ENCODE data around the gene LRRC25.
"Not testable (repeated sequence)": the region's sequence is repeated elsewhere in the genome, so short reads cannot be mapped to it uniquely, and the experiment has no call there.

LRRC25 gene

DNA sequence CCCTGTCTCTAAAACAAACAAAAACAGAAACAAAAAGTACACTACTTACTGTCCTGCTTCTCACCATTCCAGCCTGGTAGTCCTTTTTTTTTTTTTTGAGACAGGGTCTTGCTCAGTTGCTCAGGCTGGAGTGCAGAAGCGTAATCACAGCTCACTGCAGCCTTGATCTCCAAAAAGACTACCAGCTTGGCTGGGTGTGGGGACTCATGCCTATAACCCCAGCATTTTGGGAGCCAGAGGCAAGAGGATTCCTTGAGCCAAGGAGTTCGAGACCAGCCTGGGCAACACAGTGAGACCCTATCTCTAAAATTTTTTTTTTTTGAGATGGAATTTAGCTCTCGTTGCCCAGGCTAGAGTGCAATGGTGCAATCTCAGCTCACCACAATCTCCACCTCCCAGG lies 16.6 kb downstream of the LRRC25 start:
- no peak for DNase-seq (ENCODE audit: low read depth in 1 of 2, low spot score in 1 of 2)

DNA sequence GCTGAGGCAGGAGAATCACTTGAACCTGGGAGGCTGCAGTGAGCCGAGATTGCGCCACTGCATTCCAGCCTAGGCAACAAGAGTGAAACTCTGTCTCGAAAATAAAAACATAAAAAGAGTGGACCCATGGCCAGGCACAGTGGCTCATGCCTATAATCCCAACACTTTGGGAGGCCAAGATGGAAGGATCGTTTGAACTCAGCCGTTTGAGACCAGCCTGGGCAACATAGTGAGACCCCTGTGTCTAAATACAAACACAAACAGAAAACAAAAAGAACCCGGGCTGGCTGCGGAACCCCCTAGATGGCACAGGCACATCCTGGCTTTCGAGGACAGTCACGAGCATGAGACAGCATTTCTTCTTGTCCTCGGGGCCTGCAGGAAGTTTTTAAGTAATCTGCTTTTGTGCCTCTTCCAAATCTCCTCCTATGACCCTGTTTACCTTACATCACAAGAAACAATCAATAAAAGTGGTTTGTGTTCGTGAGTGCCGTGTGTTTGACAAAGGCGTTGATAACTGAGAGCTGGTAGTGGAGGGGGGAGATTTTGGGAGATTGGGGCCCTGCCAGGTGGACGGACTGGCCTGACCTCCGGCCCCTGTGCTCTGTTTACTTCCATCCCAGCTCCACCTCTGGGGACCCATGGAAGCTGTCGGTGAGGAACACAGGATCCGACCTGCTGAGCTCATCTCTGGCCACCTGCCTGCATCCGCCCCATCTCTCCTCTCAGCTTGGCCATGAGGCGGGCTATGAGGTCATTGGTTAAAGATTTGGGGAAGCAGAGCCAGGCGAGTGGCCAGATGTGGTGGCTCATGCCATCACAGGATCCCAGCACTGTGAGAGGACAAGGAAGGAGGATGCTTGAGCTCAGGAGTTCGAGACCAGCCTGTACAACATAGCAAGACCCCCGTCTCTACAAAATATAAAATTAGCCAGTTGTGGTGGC lies 17.3 kb downstream of the LRRC25 start:
- no peak for DNase-seq (ENCODE audit: low read depth in 1 of 2, low spot score in 1 of 2)

DNA sequence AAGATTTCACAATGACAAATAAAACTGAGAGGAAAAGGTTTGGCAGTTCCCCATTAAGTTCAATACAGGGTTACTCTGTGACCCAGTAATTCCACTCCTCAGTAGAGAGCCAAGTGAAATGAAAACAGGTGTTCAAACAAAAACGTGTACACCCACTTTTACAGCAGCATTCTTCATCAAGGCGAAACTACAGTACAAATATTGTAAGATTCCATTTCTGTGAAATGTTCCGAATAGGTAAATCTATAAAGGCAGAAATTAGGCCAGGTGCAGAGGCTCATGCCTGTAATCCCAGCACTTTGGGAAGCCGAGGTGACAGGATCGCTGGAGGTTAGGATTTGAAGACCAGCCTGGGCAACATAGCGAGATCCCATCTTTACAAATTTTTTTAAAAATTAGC lies 20.4 kb downstream of the LRRC25 start:
- DNase-seq (ENCODE audit: low read depth in 1 of 2, low spot score in 1 of 2) = no peak

DNA sequence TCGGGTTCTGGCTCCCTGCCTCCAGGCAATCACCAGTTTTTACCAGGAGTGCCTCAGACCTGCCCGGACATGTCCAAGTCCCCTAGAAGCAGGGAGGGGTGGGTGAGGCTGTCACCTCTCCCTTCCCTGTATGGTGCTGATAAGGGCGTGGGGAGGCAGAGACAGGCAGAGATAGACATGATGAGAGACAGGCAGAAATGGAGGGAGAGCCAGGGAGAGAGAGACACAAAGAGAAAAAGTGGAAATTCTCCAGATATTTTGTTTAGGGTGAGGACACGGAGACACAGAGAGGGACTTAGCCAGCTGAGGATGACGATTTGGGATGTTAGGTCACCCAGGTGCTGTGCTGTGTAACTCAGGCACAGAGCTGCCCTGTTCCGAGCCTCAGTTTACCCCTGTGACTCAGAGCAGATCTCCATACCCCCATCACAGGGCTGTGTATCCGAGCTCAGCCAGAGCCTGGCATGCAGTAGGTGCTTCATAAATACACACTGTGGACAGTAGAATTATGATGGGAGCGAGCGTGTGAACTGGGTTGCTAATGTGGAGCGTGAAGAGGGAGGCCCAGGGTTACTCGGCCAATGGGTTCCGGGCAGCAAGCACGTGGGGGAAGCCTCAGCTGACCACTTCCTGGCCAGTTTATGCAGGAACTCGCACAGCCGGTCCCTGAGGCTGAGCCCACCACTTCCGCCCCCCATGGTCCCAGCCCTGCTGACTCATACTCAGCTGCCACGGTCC lies 23.4 kb downstream of the LRRC25 start:
- peak in 1 of 2 donors; percentile 5 for DNase-seq (ENCODE audit: low read depth in 1 of 2, low spot score in 1 of 2)

DNA sequence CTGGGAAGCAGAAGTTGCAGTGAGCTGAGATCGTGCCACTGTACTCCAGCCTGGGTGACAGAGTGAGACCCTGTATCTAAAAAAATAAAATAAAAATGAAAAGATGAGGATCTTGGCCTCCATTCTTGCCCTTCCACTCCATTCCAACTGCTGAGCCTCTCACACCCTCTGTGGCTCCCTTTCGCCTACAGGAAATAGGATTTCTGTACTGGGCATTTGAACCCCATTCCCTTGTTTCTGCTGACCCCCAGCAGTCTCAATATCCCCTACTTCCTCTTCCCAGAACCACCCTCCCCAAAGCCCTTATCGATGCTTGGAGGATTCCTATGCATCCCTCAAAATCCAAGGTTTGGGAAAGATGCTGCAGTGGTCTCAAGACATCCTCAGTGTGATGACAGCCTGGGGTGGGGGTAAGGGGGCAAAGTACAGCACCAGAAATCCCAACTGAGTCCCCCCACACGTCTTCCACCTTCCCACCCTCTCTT lies 24.0 kb downstream of the LRRC25 start:
- DNase-seq (ENCODE audit: low read depth in 1 of 2, low spot score in 1 of 2) = no peak

DNA sequence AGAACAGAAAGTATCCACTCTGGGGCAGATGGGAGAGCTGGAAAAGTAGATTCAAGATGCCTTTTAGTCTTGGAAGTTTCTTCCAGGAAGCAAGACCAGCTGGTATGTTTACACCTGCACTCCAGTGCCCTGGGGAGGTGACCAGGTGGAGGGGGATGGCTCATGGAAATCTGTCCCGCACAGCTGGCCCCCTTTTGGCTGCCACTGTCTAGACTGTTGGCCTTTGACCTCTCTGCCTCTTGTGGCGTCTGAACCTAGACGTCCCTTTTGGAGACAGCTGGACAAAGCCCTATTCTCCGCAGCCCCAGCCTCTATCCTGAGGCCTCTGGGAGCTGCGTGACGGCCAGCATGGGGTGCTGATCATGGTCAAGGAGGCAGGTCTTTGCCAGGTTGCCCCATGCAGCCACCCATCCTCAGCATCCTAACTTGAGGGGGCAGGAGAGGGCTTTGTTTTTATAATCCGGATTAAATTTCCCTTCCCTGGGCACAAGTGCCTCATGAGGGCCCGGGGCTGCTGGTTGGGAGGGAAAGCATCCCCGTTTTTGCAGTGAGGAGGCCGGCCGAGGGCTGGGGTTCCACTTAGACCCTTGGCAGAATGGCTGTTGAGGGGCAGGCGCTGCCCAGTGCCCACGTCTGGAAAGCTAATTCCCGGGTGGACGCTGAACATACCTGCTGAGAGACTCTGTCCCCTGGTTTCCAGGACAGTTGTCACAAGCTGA lies 28.8 kb downstream of the LRRC25 start:
- no peak for DNase-seq (ENCODE audit: low read depth in 1 of 2, low spot score in 1 of 2)

DNA sequence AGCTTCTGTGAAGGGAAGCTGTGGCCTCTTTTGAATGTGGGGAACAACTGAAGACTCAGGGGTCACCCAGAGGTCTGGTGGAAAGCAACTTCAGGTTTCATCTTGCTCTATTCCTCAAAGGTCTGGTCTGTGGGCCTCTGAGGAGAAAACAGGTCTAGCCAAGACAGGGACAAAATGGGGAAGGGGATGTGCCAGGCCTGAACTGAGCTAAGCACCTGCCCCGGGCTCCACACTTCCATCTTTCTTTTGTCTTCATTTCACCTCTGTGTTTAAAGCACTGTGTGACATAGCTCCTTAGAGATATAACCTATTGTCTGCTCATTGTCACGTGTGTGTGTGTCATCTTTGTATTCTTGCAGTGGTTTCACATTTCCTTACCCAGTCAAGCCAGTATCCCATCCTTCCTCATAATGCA lies 31.4 kb downstream of the LRRC25 start:
- no peak for DNase-seq (ENCODE audit: low read depth in 1 of 2, low spot score in 1 of 2)

DNA sequence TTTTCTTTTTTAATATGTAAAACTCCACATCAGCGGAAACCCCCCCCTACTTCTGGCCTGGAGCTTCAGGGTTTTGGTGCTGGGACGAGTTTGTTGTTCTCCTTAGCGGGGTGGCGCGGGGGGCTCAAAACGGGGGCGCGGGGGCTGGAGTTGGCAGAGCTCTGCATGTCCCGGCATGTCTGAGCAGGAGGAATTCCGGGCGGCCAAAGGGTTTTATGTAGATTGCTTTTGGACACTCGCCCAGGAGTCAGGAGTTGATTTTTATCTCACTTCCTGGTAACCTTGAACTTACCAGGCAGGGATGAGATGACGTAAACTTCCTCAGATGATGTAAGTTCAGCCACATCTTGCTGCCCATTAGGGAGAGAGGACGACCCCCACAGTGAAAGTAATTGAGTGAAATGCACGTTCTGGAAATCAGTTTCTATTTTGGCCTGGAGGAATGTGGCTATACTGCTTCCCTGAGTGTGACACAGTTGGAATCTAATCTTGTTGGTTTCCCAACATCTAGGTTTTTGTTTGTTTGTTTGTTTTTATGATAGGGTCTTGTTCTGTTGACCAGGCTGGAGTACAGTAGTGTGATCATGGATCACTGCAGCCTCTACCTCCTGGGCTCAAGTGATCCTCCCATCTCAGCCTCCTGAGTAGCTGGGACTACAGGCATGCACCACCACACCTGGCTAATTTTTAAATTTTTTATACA lies 32.4 kb downstream of the LRRC25 start:
- DNase-seq (ENCODE audit: low read depth in 1 of 2, low spot score in 1 of 2) = no peak

DNA sequence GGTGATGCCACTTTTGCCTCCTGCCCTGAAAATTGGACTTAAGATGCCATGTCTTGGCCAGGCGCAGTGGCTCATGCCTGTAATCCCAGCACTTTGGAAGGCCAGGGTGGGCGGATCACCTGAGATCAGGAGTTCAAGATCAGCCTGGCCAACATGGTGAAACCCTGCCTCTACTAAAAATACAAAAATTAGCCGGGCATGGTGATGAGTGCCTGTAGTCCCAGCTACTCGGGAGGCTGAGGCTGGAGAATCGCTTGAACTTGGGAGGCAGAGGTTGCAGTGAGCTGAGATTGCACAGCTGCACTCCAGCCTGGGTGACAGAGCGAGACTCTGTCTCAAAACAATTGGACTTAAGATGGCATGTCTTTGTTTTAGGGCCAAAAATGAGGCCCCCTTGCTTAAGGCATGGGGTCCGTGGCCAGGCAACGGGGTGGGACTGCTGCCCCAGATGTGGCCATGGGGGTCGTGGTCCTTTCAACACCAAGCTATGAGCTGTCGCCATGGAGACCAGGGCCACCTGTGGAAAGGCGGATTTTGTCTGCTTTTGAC lies 33.1 kb downstream of the LRRC25 start:
- not testable (repeated sequence) for DNase-seq (ENCODE audit: low read depth in 1 of 2, low spot score in 1 of 2)

DNA sequence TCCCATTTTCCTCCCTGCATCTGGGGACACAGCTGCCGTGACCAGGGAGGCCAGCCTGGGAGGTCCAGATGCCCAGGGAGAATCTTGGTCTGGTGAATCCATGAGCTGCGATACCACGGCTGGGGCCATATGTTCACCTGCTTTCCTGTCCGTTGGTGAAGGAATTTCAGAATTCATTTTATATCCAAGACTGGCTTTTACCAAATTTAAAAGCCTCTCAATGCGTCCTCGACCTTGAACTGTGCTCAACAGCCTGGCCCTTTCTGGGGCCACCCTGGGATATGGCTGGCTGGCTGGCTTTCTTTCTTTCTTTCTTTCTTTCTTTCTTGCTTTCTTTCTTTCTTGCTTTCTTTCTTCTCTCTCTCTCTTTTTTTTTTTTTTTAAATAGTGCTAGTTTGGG lies 33.6 kb downstream of the LRRC25 start:
- DNase-seq (ENCODE audit: low read depth in 1 of 2, low spot score in 1 of 2) = no peak

DNA sequence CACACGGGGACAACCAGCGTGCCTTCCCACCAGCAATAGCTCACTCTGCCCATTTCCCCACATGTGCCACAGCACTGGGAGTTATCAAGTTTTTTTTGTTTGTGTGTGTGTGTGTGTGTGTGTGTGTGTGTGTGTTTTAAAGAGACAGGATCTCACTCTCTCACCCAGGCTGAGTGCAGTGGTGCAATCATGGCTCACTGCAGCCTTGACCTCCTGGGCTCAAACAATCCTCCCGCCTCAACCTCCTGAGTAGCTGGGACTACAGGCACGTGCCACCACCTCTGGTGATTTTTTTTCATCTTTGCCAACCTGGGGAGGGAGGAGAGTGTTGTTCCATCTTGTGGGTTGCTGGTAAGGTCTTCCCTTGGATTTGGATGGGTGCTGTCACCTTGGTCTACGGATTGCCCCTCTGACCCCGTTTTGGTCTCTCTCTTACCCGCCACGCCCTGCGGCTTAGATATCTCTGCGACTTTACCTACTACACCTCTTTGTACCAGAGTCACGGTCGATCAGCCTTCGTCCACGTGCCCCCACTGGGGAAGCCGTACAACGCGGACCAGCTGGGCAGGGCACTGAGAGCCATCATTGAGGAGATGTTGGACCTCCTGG lies 34.4 kb downstream of the LRRC25 start:
- DNase-seq (ENCODE audit: low read depth in 1 of 2, low spot score in 1 of 2) = no peak

DNA sequence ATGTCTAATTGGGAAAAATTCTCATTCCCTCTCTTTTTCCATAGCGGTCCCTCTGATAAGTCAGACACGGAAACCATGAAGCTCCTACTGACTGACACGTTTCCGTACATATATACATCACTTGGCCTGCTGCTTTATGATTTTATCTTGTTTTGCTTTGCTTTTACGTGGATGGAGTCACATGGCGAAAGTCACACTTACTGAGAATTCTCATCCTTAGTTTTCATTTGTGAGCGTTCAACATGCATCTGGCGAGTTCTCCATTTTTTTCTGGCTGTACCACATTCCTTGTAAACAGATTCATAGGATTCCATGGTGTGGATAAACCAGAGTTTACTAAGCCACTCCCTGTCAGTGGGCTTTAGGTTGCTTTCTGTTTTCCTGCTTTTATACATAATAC lies 35.8 kb downstream of the LRRC25 start:
- no peak for DNase-seq (ENCODE audit: low read depth in 1 of 2, low spot score in 1 of 2)

DNA sequence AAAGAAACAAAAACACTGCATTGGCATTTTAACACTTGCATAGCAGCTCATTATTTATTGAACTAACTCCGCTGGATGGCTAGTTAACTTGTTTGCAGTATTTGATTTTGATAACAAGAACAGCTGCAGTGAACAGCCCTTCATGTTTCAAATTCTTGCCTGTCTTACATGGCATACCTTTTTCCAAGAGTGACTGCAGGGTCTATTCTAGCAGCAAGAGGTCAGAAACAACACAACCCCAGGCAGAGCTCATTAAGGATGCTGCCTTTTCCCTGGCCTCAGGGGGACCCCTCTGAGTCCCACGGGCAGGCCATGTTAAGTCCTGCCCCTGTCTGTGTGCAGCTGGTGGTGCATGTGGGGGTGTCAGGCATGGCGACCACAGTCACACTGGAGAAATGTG lies 40.4 kb downstream of the LRRC25 start:
- DNase-seq (ENCODE audit: low read depth in 1 of 2, low spot score in 1 of 2) = no peak

DNA sequence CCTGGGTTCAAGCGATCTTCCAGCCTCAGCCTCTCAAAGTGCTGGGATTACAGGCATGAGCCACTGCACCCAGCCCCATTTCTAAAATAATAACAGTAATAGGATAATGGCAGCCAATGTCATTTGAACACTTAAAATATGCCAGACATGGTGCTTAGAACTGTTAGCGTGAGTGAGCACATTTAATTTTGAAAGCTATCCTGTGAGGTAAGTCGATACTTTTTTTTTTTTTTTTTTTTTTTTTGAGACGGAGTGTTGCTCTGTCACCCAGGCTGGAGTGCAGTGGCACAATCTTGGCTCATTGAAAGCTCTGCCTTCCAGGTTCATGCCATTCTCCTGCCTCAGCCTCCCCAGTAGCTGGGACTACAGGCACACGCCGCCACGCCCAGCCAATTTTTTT lies 42.7 kb downstream of the LRRC25 start:
- not testable (repeated sequence) for DNase-seq (ENCODE audit: low read depth in 1 of 2, low spot score in 1 of 2)

DNA sequence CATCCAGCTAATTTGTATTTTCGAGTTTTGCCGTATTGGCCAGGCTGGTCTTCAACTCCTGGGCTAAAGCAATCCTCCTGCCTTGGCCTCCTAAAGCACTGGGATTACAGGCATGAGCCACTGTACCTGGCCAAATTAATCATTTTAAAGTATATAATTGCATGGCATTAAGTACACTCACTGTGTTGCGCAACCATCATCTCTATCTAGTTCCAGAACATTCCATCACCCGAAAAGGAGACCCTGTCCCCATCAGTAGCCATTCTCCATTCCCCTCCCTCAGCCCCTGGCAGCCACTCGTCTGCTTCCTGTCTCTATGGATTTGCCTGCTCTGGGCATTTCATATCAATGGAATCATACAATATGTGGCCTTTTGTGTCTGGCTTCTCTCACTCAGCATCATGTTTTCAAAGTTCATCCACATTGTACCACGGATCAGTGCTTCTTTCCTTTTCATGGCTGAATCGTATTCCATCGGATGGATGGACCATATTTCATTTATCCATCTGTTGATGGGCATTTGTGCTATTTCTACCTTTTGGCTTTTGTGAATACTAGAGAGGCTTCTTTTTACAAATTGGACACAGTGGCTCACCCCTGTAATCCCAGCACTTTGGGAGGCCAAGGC lies 43.9 kb downstream of the LRRC25 start:
- DNase-seq (ENCODE audit: low read depth in 1 of 2, low spot score in 1 of 2) = no peak

DNA sequence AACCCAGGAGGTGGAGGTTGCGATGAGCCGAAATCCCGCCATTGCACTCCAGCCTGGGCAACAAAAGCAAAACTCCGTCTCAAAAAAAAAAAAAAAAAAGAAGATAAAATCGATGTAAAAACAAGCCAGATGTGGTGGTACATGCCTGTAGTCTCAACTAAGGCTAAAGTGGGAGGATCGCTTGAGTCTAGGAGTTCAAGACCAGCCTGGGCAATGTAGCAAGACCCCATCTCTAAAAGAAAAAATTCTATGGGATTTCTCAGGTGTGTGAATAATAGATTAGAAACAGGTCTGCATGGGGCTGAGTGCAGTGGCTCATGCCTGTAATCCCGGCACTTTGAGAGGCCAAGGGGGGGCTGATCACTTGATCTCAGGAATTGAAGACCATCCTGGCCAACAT lies 45.9 kb downstream of the LRRC25 start:
- DNase-seq (ENCODE audit: low read depth in 1 of 2, low spot score in 1 of 2) = no peak

DNA sequence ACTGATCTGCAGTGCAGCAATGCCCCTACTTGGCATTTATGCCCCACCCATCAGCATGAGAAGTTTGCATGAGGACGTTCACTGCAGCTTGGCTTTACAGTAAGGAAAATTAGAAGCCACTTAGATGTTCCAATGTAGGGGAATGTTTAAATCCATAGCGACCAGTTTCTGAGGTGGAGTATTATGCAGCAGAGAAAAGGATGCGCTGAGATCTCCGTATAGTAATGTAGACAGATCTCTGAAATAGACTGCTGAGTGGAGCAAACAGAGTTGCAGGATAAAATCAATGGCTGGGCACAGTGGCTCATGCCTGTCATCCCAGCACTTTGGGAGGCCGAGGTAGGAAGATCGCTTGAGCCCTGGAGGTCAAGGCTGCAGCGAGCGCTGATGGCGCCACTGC lies 46.9 kb downstream of the LRRC25 start:
- DNase-seq (ENCODE audit: low read depth in 1 of 2, low spot score in 1 of 2) = no peak

DNA sequence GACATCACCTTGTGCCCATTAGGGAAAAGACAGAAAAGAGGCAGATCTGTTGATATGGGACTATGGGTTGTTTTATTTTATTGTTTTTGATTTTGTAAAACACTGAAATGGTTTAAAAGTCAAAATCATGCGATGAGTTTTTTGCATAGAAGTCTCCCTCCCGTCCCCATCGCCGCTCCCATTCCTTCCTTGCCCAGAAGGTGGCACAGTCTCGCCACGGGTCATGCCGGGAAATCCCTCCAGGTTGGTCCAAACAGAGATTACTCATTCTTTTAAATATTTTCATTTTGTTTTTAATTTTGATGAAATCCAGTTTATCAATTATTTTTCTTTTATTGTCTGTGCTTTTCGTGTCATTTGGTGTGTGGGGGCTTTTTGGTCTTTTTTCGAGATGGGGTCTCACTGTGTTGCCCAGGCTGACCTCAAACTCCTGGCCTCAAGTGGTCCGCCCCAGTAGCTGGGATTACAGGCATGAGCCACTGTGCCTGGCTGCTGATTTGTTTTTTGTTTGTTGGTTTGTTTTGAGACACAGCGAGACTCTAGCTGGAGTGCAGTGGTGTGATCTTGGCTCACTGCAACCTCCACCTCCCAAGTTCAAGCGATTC lies 47.8 kb downstream of the LRRC25 start:
- DNase-seq (ENCODE audit: low read depth in 1 of 2, low spot score in 1 of 2) = no peak

DNA sequence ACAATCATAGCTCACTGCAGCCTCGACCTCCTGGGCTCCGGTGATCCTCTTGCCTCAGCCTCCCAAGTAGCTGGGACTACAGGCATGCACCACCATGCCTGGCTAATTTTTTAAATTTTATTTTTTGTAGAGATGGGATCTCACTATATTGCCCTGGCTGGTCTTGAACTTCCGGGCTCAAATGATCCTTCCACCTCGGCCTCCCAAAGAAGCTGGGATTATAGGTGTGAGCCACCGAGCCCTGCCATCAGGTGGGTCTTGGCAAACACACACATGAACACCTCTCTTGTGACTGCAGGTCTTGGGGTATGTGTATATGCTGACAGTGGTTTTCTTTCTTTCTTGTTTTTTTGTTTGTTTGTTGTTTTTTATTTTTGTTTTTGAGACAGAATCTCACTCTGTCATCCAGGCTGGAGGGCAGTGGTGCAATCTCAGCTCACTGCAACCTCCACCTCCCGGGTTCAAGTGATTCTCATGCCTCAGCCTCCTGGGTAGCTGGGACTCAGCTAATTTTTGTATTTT lies 48.5 kb downstream of the LRRC25 start:
- not testable (repeated sequence) for DNase-seq (ENCODE audit: low read depth in 1 of 2, low spot score in 1 of 2)
